ENCODE data around the gene TUBA3D.
"Not testable (repeated sequence)": the region's sequence is repeated elsewhere in the genome, so short reads cannot be mapped to it uniquely, and the experiment has no call there.

Gene TUBA3D

DNA sequence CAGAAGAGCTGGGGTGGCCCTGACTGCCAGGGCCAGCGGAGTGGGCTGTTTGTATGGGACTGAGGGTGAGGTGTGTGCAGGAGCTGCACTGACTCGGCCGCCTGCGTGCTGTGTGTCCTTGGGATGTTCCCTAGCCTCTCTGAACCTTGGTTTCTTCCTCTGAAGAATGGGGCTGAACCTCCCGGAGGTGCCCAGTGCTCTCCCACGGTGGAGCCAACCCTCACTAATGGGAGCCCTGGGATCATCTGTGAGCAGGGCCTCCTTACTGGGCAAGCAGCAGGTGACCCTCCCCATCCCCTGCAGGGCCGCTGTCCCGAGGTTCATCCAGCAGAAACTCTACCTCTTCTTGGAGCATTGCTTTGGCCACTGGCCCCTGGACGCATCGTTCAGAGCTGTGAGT is 40.1 kb downstream of the TUBA3D start:
- no peak for DNase-seq

DNA sequence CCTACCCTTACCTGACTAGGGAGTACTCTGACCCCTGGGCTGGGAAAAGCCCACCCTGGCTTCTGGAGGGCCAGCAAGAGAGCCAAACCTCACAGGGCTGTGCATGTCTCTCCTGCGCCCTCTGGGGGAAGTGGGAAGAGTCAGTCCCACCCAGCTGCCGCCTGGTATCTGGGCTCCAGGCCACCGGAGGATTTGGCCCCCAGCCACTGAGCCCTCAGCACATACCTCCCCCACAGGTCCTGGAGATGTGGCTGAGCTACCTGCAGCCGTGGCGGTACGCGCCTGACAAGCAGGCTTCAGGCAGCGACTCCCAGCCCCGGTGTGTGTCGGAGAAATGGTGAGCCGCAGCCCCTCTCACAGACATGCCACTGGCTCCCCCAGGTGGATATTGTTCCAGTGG is 40.7 kb downstream of the TUBA3D start:
- DNase-seq, result not testable (repeated sequence)

DNA sequence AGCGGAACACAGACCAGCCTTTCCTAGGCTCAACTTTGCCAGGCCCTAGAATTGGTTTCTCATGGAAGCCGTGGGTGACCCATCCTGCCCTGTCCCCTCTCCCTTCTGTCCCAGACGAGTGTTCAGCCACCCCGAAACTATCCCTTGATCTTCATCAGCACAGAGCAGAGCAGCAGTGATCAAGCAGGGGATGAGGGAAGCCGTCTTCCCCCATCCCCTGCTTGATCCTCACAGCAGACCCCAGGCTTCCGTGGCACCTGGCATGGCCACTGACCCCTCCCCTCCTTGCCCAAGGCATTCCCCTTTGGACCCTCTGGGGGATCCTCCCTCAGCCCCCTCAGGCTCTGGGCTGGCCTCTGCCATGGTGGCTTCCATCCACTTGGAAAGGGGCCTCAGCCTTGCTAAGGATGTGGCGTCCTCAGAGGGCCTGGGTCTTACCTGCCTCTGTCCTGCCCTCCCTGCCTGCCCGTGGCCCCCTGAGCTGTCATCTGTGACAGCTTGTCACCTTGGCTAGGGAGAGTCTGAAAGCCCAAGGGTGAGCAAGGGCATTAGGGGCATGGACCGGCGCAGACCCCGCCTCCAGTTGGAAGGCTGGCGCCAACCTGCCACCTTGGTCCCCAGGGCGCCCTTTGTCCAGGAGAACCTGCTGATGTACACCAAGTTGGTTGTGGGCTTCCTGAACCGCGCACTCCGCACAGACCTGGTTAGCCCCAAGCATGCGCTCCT is 41.4 kb downstream of the TUBA3D start:
- DNase-seq, result no peak

DNA sequence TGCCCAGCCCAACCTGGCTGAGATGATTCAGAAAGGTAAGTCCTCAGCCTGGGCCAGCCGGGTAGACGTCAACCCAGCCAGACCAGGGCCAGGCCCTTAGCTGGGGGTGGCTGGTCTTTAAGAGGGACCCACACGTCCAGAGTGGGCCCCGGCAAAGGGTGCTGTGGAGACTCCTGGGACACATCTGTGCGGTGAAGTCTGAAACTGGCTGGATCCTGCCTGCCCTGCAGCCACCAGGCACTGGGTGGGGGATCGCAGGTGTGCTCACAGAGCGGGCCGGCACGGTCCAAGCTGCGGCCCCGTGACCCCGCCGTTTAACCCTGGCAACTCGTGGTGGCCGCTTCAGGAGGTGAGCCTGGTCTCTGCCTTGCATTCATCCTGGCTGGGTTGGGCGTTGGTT is 41.9 kb downstream of the TUBA3D start:
- not testable (repeated sequence) for DNase-seq

DNA sequence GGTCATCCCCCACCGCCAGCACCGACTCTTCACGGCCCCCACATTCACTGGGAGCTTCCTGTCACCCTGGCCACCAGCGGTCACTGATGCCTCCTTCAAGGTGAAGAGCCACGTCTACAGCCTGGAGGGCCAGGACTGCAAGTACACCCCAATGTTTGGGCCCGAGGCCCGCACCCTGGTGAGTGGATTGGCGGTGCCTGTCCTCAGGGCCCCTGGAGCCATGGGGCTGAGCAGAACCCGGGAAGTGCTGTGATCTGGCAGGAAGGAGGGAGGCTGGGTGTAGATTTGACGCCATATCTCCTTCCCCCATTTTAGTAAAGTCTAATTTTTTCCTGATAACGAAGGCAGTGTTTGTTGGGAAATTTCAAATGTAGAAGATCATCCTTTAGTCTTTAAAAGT is 42.6 kb downstream of the TUBA3D start:
- not testable (repeated sequence) for DNase-seq

DNA sequence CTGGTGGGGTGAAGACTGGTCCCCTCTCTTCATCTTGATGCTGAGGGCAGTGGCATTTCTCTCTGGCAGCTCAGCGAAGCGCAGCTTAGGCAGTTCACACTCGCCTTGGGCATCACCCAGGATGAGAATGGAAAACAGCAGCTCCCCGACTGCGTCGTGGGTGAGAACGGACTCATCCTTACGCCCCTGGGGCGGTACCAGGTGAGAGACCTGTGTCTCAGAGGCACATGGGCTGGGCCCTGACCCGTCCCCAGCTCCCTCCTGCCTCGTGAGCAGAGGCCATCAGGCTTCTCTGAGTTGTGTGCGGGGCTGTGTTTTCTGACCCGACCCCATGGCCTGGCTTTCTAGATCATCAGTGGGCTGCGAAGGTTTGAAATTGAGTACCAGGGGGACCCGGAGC is 43.5 kb downstream of the TUBA3D start:
- DNase-seq, result no peak

DNA sequence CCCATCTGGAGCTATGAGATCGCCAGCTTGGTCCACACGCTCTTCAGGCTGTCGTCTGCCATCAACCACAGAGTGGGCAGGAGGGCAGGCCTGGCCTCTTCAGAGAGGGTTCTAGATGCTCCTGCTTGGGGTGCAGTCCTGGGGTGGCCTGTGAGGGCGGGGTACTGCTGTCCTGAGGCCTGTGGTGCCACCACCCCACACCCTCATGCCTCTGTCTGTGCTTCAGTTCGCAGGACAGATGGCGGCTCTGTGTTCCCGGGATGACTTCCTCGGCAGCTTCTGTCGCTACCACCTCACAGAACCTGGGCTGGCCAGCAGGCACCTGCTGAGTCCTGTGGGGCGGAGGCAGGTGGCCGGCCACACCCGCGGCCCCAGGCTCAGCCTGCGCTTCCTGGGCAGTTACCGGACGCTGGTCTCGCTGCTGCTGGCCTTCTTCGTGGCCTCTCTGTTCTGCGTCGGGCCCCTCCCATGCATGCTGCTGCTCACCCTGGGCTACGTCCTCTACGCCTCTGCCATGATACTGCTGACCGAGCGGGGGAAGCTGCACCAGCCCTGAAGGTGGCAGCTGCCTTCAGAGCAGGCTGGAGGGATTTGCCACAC is 44.1 kb downstream of the TUBA3D start:
- DNase-seq, result not testable (repeated sequence)

DNA sequence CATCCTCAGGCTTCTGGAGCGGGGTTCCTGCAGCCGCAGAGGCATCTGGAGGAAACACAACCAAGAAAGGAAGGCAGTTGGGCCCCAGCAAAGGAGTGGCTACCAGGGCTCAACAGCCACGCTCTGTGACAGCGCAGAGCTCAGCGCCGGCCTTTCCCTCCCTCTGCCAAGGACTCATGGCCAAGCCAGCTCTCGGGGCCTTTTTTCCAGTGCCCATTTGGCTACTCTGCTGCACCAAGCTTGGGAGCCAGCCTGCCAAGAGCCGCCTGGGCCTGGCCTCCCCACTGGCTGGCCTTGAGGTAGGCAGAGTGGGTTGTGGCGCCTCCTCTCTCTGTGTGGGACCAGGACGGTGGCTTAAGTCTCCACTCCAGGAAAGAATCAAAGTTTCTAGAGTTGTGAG is 44.6 kb downstream of the TUBA3D start:
- DNase-seq, result no peak

DNA sequence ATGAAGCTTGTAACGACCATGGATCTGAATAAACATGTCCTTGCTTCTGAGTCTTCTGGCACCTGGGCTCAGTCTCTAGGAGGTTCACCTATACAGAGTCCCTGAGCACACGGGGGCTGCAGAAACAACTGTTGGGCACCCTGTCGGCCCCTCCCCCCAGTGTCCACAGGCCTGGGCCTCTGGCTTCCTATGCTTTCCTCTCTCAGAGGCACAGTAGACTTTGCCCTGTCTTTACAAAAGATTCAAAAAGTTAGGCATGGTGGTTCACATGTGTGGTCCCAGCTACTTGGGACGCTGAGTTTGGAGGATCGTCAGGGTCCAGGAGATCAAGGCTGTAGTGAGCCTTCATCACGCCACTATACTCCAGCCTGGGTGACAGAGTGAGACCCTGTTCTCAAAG is 45.6 kb downstream of the TUBA3D start:
- not testable (repeated sequence) for DNase-seq

DNA sequence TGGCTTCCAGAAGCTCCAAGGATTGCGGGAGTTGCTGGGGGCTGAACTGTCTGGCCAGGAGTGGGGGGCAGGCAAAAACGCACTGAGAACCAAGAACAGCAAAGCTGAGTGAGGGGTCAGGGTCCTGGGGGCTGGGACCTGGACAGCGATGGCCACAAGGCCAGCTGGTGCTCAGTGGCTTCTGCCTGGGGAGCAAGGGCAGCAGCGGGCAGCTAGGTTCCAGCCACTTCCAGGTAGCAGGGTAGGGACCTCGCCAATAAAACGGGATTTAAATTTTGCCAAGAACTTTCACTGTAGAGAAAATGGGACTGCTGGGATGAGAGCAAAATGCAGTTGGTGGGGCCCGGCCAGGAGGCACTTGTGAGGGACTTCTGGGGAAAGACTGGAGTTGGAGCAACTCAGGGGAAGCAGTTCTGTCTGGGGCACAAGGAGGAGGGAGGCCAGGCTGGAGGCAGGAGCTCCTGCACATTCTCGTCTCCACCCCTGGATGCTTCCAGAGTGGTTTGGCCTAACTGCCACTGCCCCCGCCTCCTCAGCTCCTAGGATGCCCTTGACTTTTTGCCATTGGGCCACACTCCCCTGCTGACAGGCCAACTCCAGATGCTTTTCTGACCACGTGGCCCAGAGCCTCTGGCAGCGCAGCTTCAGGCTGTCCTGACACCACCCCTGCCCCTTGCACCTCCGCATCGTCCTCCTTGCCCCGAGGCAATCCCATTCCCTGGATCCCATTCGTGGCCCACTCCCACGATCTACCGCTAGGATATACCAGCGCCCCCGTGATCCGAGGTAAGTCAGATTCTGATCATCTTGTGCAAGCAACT is 46.3 kb downstream of the TUBA3D start:
- no peak for DNase-seq

DNA sequence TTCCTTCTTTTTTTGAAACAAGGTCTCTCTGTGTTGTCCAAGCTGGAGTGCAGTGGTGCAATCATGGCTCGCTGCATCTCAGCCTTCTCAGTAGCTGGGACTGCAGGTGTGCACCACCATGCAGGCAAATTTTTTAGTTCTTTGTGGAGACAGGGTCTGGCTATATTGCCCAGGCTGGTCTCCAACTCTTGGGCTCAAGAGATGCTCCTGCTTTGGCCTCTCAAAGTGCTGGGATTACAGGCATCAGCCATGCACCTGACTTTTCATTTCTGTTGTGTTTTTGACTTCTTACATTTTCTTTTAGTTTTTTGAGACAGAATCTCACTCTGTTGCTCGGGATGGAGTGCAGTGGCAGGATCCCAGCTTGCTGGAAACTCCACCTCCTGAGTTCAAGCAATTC is 49.3 kb downstream of the TUBA3D start:
- not testable (repeated sequence) for DNase-seq

DNA sequence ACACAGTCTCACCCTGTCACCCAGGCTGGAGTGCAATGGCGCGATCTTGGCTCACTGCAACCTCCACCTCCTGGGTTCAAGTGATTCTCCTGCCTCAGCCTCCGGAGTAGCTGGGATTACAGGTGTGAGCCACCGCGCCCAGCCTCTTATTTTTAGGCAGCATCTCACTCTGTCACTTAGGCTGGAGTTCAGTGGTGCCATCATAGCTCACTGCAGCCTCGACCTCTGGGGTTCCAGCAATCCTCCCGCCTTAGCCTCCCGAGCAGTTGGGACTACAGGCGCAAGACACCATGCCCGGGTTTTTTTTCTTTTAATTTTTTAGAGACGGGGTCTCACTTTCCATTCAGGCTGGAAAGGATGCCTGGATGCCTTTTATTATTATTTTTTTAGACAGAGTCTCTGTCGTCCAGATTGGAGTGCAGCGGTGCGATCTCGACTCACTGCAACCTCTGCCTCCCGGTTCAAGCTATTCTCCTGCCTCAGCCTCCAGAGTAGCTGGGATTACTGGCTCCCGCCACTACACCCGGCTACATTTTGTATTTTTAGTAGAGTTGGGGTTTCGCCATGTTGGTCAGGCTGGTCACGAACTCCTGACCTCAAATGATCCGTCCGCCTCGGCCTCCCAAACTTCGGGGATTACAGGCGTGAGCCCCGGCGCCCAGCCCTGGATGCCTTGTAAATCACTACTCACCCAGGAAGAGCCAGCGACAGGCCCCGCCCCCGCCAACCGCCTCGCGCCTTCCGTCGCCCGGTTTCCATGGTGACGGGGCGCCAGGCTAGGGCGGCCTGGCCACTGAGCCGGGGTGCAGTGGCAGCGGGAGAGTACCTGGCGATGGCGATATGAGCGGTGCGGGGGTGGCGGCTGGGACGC is 51.4 kb downstream of the TUBA3D start, which contains the start of gene CCDC74A:
TSS of gene CCDC74A (plus strand) at position 758 of the 871 bp plus-strand sequence. CDS start at position 841, 83 bp downstream.
- peak; percentile 83 for DNase-seq

DNA sequence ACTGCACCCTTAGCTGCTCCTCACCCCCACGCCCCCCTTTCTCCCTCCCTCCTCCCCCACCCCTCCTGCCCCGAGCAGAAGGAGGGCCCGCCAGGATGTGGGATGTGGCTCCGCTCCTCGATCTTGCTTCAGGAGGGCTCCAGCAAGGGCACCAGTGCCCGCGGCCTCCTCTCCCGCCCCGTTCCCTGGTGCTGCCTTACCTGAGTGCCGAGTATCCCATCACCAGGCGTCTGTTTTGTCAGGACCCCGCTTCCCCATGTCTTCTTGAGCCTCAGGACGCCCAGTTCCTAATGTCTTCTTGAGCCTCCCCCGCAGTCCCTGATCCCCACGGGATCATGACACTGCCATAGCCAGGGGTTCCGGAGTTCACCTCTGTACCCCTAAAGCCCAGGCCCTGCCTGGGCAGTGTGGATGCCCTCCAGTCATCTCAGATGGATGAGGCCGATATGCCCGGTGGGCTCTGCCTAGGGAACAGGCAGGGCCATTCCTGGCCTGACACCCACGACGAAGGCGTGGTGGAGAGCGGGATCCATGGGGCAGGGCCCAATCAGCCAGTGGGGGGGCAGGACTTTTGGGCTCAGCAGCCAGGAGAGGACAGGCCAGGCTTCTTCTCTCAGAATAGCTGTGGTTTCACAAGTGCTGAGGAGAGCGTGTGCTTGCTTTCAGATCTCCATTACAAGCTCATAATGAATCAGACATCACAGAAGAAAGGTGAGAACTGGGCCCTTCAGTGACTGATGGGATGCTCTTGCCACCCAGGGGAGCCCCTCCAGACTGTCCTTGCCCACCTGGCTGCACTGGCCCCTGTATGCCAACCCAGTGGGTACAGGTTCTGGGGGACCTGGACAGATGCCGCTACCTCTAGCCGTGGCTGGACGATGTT is 53.3 kb downstream of the TUBA3D start:
- DNase-seq, result not testable (repeated sequence)

DNA sequence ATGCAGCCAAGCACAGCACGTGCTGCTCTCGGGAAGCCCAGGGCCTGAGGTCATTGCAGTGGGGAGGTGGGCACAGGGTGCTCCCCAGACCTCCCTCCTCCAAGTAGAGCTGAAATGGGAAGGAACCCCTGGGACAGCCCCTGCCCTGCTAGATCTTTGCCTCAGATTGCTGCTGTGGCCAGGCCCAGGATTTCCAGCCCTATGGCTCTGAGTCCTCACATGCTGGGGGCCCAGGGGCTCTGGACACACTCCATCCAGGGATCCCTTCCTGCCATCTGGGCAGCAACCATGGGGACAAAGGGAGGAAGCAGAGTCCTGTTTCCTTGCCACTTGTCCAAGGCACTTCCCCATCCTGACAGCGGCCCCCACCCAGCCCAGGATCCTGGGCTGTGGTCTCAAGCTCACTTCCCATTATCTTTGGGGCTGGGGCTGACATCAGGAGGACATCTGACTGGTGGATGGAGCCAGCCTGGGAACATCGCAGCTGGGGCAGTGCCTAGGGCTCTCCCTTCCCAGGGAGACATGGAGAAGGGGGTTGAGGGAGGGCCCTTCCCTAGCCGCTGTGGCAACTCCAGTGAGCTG is 54.0 kb downstream of the TUBA3D start:
- not testable (repeated sequence) for DNase-seq

DNA sequence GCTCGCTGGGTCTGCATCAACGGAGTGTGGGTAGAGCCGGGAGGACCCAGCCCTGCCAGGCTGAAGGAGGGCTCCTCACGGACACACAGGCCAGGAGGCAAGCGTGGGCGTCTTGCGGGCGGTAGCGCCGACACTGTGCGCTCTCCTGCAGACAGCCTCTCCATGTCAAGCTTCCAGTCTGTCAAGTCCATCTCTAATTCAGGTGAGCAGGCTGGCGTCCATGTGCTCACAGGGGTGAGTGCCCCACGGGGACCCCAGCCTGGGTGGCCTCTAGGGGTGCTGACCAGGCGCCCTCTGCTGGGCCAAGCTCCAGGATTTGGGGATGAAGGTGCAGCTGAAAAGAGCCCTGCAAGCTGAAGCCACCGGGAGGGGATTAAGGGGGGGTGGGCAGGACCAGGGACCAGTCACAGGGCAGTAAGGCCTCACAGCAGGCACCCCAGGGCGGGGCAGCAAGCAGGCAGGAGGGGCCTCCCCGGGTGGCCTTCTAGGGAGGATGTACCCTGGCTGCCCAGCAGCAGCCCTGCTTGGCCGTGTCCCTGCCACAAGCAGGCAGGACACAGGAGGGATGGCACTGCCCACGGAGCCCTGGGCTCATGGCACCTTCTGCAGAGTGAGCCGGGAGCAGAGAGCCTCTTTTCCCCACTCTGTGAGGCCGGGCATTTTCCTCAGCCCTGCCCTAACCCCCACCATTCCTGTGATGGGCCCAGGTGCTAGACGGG is 54.9 kb downstream of the TUBA3D start:
- DNase-seq, result not testable (repeated sequence)

DNA sequence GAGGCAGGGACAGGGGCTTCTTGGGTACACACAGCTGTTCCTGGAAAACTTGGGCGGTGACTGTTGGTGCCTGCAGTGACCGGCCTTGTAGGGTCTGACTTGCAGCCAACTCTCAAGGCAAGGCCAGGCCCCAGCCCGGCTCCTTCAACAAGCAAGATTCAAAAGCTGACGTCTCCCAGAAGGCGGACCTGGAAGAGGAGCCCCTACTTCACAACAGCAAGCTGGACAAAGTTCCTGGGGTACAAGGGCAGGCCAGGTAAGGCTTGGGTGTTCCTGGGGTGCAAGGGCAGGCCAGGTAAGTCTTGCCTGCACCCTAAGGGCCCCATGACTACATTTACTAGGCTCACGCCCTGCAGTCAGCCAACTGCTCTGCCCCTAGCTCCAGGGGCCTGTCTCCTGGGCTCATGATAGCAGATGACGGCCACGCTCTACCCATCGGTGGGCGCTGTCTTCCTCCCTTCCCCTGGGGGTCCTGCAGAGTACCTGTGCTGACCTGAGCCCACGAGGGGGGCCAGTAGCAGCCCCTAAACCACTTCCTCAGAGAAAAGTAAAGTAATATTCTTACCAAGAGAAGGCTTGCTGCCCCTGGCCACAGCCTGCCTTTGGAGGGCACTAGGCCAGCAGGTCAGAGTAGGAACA is 55.7 kb downstream of the TUBA3D start:
- DNase-seq, result not testable (repeated sequence)
